Measurements from ENCODE around the gene SLC16A6.
"Not testable (repeated sequence)": the region's sequence is repeated elsewhere in the genome, so short reads cannot be mapped to it uniquely, and the experiment has no call there.

The SLC16A6 gene

GRCh38 chr17:68288804-68289203 lies 2.1 kb downstream of the SLC16A6 start:
- peak; percentile 34 for DNase-seq

GRCh38 chr17:68288375-68288774 lies 2.6 kb downstream of the SLC16A6 start:
- no peak for DNase-seq

GRCh38 chr17:68281965-68282364 lies 9.0 kb downstream of the SLC16A6 start:
- not testable (repeated sequence) for DNase-seq

- DNase-seq: no peak
Observed at GRCh38 chr17:68277807-68278206, 13.1 kb downstream of the SLC16A6 start.

- not testable (repeated sequence) for DNase-seq
Observed at GRCh38 chr17:68276339-68276738, 14.6 kb downstream of the SLC16A6 start.

GRCh38 chr17:68273722-68274121 lies 17.2 kb downstream of the SLC16A6 start:
- no peak for DNase-seq

- DNase-seq: not testable (repeated sequence)
Observed at GRCh38 chr17:68265833-68266232, 25.1 kb downstream of the SLC16A6 start.

- DNase-seq: peak; percentile 60
Observed at GRCh38 chr17:68263101-68263681, 27.7 kb downstream of the SLC16A6 start.

- not testable (repeated sequence) for DNase-seq
Observed at GRCh38 chr17:68262467-68262866, 28.5 kb downstream of the SLC16A6 start.

GRCh38 chr17:68260051-68260762 lies 30.7 kb downstream of the SLC16A6 start:
- no peak for DNase-seq

GRCh38 chr17:68259648-68259951 lies 31.3 kb downstream of the SLC16A6 start:
- not testable (repeated sequence) for DNase-seq

- DNase-seq: peak; percentile 89
Observed at GRCh38 chr17:68258890-68259647, 31.9 kb downstream of the SLC16A6 start.

- peak; percentile 76 for DNase-seq
Observed at GRCh38 chr17:68257934-68258333, 33.0 kb downstream of the SLC16A6 start.

GRCh38 chr17:68256701-68257100 lies 34.2 kb downstream of the SLC16A6 start:
- not testable (repeated sequence) for DNase-seq

- DNase-seq: peak; percentile 71
Observed at GRCh38 chr17:68255731-68256538, 35.0 kb downstream of the SLC16A6 start.

- no peak for DNase-seq
Observed at GRCh38 chr17:68255151-68255550, 35.8 kb downstream of the SLC16A6 start.

- peak; percentile 49 for DNase-seq
Observed at GRCh38 chr17:68253426-68253825, 37.5 kb downstream of the SLC16A6 start.

GRCh38 chr17:68249354-68249765 lies 41.6 kb downstream of the SLC16A6 start:
- DNase-seq: peak; percentile 51

- DNase-seq: peak; percentile 76
Observed at GRCh38 chr17:68248891-68249290, 42.0 kb downstream of the SLC16A6 start.

- no peak for DNase-seq
Observed at GRCh38 chr17:68248199-68248825, 42.6 kb downstream of the SLC16A6 start.

- DNase-seq: peak; percentile 97
Observed at GRCh38 chr17:68247445-68248198, 43.3 kb downstream of the SLC16A6 start, which contains the start of gene AMZ2. Gene AMZ2 (plus strand): TSS chr17:68248043. CDS start chr17:68250188, 2,145 bp downstream.

Measured in activated CD4-positive, alpha-beta T cell treated with anti-CD3 and anti-CD28 coated beads, Interleukin-10, Interleukin-2, amounts not matched to agents 100 ng/mL and 50 ng/mL, durations not matched to agents 16 hours and 8 hours (primary cell).